DMS53 treated with DMSO at 0.1 percent for 48 hours (cell line): ENCODE measurements around the gene KIAA1217.

Source experiments
- DNase-seq: peaks from one replicate; lab custom pipeline; 2025; ENCODE audit not compliant: unreplicated experiment; lab: John Stamatoyannopoulos, UW

KIAA1217 gene

DNA sequence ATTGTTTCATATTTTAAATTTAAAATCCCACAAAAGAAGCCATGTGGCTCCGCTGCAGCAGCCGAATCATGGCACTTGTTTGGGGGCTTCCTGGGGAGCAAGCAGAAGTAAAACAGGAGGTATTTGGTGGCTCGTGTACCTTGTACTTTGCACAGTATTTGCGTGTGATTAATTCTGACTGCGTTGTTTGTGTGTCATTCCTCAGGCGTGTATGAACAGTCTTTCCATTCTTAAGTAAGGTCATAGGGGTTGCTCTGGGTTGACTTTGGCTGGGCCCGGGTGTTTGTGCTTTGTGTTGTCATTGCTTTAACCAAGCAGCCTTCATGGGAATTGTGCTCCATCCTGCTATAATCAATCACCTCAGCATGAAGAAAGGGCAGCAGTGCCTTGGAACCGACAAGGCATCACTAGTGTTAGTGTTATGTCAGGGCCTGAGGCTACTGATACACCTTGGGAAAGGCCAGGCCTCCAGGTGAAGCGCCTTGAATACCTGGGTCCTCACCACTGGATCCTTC lies 332.4 kb downstream of the KIAA1217 start:
- DNase-seq: no peak

DNA sequence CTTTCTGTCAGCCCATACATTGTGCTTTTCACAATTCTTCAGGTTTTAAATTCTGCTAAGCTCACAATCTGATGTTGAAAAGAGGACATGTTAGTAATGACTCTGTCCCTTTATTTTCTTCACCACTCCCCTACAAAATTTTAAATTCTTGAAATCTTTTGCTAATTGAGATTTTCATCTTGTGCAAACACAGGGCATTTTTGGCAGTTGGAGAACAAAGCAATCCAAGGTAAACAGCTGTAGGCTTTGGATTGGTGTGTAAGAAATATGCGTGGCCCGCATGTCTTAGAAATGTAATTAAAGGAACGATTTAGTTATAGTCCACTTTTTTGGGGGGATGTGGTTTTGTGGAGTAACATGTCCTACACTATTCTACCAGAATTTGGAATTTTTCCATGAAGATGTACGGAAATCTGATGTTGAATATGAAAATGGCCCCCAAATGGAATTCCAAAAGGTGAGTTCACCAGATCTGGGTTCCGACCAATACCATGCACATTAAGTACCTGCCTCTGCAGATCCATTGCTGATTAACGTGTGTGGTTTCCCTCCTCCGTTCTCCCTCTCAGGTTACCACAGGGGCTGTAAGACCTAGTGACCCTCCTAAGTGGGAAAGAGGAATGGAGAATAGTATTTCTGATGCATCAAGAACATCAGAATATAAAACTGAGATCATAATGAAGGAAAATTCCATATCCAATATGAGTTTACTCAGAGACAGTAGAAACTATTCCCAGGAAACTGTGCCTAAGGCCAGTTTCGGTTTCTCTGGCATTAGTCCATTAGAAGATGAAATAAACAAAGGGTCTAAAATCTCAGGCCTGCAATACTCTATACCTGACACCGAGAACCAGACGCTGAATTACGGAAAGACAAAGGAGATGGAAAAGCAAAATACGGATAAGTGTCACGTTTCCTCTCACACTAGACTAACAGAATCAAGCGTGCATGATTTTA lies 333.7 kb downstream of the KIAA1217 start:
- no peak for DNase-seq

DNA sequence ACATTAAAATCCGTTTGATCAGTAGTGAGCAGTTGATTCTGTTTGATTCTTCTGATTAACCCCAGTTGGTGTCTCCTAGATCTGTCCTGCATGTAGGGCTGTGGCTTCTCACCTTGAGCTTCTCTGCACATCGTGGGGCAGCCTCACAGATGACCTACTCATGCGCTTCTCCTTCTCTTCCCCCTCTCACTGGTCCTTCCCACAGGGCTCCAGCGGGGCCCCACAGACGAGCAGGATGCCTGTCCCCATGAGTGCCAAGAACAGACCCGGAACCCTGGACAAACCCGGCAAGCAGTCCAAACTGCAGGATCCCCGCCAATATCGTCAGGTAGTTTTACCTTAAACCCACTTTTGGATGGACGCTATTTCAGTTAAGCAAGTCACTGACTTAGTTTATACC lies 335.8 kb downstream of the KIAA1217 start:
- DNase-seq: no peak

GRCh38 chr10:24545585-24545984 lies 336.6 kb downstream of the KIAA1217 start:
- DNase-seq: no peak

DNA sequence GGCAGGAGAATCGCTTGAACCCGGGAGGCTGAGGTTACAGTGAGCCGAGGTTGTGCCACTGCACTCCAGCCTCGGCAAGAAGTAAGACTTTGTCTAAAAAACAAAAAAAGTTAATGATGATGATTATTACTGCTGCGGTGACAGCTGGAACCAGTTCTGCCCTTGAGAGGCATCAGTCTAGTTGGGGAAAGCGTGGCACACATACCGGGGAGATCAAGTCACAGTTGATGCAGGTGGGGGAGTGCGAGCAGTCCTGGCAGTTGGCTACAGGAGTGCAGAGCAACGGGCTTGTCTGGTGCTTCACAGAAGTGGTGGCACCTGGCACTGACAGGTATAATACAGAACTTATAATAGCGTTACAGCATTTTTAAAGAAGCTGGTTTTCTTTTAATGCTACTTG lies 341.7 kb downstream of the KIAA1217 start:
- DNase-seq: no peak

DNA sequence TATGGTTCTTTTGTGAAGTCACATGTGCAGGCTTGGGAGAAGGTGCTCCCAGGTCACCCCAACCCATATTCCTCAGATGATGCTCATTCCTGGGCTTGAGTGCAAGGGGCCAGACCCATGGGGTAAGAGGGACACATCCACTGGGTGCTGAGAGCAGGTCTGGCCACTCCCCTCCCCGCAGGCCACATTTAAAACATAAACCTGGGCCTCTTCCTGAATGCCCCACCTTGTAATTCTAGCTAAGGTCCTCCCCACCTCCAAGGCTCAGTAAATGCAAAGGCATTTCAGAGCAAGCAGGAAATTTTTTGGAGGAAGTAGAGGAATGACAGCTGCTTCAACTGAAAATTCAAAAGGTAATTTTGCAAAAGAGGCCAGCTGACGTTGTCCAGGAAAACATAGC lies 342.2 kb downstream of the KIAA1217 start:
- DNase-seq: no peak

DNA sequence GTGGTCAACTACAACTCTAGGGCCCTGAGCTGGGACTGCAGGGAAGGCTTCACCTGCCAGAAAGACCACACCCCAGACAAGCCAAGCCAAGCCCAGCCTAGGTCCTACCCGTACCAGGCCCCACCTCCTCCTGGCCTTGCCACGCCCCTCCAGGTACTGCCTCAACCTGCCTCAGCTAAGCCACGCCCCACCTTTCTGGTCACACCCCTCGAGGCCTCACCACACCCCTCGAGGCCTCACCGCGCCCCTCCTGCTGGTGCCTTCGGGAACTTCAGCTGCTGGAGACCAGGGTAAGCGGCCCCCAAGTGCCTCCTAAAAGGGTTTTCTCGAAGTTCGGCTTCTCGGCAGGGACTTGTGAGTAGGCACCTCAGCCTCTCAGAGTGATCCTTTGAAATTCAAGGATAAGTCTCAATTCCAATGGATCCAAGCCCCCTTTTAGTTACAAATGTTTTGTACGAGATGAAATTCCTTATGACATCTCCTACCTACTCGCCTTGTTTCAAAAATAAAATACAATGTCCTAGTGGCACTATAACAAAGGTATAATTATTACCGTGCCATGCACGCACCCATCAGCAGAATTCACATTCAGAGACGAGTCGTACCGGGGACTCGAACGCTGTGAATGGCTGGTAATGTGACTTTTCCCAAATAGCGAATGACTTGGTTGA lies 343.5 kb downstream of the KIAA1217 start:
- DNase-seq: no peak

DNA sequence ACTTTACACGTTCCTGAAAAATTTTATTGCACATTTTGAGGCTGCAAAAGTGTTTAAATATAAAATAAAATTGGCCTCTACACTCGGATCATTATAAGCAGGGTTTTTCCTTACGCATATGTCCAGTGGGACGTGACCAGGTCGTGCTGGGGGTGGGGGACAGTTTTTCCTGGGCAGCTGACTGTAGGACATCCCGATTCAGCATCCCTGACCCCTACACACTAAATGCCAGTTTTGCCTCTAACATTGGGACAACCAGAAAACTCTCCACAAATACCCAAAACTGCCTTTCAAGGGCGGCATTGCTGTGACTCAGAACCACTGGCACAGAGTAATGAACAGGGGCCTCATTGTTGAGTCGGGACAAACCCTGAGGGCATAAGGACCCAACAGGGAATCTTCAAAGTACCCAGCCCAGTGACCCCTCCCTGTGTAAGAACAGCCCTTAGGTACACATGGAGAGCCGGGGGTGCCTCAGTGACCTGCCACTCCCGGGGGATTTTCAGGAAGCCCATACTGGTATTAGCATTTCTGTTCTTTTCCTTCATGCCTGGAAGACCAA lies 344.2 kb downstream of the KIAA1217 start:
- DNase-seq: no peak

DNA sequence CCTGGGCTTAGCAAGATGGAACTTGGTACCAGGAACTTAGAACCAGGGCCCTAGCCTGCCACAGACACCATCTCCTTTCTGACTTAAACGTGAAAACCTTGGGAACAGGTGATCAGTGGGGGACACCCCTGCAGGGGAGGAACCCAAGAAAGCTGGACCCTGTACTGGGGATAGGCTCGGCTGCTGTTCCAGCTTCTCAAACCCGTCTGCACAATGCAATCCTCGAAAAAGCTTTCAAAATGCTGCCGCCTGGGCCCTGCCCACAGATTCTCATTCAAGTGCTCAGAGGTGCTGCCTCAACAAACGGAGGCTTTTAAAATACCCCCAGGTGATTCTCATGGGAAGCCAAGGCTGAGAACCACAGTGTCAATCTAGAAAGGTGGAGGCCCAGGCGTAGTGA lies 345.1 kb downstream of the KIAA1217 start:
- DNase-seq: no peak

- DNase-seq: no peak
Observed at GRCh38 chr10:24556126-24556749, 347.3 kb downstream of the KIAA1217 start.

DNA sequence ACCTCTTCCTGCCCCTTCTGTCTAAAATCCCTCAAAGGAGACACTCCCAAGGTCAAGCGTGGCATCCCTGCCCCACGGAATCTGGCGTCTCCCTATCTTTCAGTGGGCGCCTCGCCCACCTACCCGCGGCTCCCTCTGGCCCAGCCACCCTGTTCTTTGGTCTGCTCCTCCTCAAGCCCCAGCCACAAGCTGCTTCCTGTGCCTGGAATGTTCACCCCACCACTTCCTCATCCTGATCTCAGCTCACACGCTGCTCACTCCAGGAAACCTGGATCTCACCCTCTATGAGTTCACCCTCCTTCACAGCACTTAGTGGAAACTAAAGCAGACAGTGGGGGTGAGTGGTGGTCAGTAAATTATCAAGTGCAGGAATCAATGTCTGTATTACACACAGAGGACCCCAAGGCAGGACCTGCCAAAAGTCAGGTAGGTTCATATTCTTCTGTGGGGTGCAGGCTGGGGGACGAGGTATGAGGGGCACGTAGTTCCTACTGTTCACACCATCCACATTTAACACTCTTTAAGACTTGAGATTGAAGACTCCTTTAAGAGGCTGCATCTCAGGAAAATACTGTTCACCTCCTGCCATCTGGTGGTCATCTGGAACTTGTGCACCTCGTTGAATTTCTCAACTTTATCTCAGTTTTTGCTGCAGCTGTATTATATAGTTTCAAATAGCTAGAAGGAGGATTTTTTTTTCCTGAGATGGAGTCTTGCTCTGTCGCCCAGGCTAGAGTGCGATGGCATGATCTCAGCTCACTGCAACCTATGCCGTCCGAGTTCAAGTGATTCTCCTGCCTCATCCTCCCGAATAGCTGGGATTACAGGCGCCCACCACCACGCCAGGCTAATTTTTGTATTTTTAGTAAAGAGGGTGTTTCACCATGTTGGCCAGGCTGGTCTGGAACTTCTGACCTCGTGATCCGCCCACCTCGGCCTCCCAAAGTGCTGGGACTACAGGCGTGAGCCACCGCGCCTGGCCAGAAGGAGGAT lies 348.1 kb downstream of the KIAA1217 start:
- DNase-seq: peak; percentile 80

DNA sequence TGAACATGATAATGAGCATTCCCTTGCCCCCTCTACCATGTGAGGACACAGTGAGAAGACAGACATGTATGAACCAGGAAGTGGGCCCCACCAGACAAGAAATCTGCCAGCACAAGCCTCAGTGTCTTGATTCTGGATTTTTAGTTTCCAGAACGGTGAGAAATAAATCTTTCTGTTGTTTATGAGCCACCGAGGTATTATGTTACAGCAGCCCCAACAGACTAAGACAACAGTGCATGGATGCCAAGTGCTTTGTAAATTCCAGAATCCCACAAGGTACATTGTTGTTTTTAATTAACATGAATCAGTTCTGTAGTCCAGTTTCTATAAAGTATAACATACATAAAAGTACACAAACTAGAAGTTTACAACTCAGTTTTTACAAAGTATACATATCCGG lies 352.5 kb downstream of the KIAA1217 start:
- DNase-seq: no peak

DNA sequence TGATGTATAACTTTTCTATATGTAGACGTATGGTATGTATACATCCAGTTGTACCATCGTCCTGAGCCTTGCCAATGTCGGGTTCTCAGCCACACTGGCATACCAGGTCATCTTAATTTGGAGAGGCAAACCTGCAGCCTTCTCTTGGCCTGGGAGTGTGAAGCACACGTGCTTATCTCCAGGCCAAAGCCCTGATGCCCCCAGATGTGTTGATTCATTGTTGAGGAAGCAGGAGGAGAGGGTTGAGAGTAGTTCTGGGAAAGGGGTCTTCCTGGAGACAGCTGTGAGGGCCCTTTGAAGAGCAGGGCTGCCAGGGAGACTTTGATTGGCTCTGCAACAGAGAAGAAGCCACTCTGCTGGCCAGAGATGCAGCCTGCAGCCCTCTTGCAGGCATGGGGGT lies 359.1 kb downstream of the KIAA1217 start:
- DNase-seq: no peak

DNA sequence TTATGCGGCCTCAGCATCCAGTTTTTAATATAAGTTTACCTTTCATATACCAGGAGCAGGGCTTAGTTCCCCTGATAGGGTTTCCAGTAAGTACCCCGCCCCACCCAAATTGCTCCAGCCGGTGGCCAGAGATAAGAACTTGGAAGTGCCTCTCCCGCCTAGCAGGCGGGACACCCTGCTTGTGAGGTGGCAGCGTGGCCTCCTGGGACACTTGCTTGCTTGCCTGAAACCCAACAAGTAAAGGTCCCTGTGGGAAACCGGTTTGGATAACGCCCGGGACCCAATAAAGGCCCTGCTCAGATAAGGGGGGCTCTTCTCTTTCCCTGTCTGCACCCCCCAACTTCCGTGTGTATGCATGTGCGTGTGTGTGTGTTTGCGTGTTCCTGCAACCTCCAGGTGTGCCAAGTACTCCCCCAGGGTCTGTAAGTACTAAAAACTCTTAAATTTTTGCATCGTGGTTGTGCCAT lies 360.4 kb downstream of the KIAA1217 start:
- DNase-seq: no peak

DNA sequence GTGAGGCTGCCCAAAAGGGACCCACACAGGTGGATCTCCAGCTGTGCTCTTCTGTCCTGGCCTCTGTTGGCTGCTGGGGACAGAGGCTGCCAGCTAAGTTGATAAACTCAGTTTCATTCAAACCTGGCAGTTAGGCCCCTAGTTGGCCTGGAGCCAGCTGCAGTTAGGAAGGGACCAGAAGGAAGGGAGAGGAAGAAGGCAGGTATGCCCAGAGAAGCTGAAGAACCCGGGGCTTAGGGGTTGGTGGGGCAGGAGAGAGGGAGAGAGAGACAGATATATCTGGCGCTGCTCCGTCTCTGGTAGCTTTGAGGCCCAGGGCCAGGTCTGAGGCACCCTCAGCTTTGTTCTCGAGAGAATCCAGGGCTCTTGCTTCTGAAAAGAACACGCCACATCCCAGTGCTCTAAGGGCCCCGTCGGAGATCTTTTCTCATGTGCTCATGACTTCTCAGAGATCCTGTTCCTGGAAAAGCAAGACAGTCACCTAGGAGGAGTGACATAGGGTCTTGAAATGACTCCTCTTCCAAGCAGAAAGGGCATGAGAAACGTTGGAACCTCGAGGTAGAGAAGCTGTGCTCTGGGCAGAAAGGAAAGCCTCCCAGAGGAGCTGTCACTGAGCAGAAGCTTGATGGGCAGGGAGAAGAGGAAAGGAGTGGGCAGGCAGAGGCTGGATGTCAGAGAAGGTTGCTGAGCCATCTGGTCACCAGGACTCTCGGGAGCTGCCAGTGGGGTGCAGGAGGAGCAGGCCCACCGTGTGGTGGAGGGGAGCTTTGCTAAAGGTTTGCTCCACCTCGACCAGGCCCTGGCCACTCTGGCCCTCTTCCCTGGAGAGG lies 361.1 kb downstream of the KIAA1217 start:
- DNase-seq: no peak

- DNase-seq: no peak
Observed at GRCh38 chr10:24570658-24571426, 361.9 kb downstream of the KIAA1217 start.

DNA sequence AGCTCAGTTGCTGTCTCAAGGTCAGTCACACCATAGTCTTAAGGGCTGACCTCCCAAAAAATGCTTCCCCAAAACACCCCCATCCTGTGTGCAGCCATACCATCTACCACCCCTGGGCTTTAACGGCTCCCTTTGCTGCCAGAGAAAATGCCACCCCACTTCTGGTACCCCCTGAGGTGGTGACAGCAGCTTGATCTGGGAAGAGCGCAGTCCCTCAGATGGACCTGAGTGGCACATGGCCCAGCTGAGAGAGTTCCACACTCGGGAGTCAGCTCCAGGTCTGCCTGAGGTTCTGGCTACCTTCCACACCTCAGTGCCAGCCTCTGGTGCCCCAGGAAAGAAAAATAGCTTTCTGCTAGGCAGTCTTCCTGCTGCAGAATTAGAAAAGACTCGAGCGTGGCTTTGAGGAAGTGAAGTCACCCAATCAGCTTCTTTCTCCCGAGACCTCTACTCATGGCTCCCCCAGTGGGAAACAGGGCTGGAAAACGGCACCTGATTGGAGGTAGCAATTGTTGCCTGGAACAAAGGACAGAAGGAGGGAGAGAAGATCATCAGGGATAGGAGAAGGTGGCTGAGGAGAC lies 363.0 kb downstream of the KIAA1217 start:
- no peak for DNase-seq

DNA sequence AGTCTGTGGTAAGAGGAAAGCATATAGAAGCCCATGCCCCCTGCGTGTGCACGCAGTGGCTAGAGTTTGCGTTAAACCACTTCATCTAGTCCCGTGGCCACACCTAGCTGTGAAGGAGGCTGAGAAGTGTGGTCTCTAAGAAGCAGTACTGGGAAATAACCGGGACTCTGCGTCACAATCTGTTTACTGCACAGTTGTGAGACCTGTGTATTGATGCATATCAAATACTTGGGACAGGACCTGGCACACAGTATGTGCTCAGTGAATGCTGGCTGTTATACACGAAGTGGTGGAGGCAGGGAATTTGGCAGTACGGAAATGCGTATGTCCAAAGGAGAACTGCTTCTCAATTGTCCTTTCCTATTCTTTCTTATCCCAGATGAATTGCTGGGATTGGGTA lies 365.2 kb downstream of the KIAA1217 start:
- DNase-seq: no peak
